ENCODE measurements around the gene ZNHIT6. TPM values are rescaled to one million over a fixed set of nuclear protein-coding genes. Genes with fewer than 3 reads are reported as not detected.
A peak's percentile ranks its signal among the peaks of the same experiment; 100 is the strongest.

Gene ZNHIT6
- total and polyA plus RNA-seq, 2 of the 8 experiments (the other 6 are each of a cell fraction or from before 2014, with no cell fraction given) = 5.9 to 17.2 TPM

DNA sequence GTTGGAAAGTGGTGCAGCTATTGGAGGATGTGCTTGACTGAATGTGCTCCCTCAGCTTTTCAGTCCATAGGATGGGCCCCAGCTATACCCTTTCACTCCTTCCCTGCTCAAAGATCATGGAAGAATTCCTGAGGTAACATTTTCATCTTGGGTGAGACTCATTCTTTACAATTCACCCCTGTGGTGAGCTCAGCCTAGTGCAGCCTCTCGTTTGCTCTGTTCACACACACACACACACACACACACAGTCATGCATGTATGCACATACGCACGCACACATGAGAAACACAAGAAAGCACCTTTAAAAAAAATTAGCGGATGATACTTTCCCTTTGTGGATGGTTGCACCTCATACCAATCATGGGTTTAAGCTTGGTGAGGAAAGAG is 101.8 kb downstream of the ZNHIT6 start:
- Histone ChIP-seq H2BK20ac (ENCODE audit: low read length) (peak overlapping the region; percentile 11), H3K79me2 (ENCODE audit: control insufficient read depth in 1 of 2, insufficient read depth in 2 of 2, low read length in 2 of 2) (no peaks in the 10 kb centered on the region), H3K4me2 (ENCODE audit: insufficient read depth in 1 of 2, low read depth in 2 of 2, low read length in 2 of 2) (peak overlapping the region in 1 of 2 experiments; percentile 59; a peak in 2 of 4 replicates), H2BK12ac (ENCODE audit: low read depth, low read length) (peak overlapping the region; percentile 70), H2AK5ac (ENCODE audit: low read depth, low read length) (peak overlapping the region; percentile 34), H3K9me3 (ENCODE audit: insufficient read depth in 2 of 2, low read depth in 1 of 2, low read length in 1 of 2) (no peaks in the 10 kb centered on the region), H3K27ac (ENCODE audit: low read depth, low read length) (peak overlapping the region; percentile 70; the same call in 1 of the 2 replicates), H4K91ac (replicated peaks; ENCODE audit: insufficient read length, low read length) (peak overlapping the region; percentile 70), H3K56ac (replicated peaks; ENCODE audit: insufficient read length, low read depth, low read length) (no peak overlapping the region), H3K9ac (replicated peaks in 1 of 4; ENCODE audit: extremely low read depth in 1 of 4, low read depth in 3 of 4, low read length in 3 of 4) (no peak overlapping the region), H3K23ac (ENCODE audit: insufficient read length) (no peak overlapping the region), H3K14ac (ENCODE audit: insufficient read length) (no peak overlapping the region), H3K79me1 (ENCODE audit: low read depth, low read length) (no peaks in the 10 kb centered on the region), H4K5ac (ENCODE audit: insufficient read length, low read depth, low read length) (no peak overlapping the region), H3K27me3 (replicated peaks in 1 of 4; ENCODE audit: control insufficient read depth in 3 of 4, extremely low read depth in 1 of 4, insufficient read depth in 3 of 4, low read length in 3 of 4) (no peaks in the 10 kb centered on the region; a peak in 1 of 7 replicates), H2BK120ac (replicated peaks; ENCODE audit: low read depth, low read length) (peak overlapping the region; percentile 97), H3K36me3 (ENCODE audit: control insufficient read depth in 2 of 4, insufficient read depth in 4 of 4, low read length in 3 of 4) (no peaks in the 10 kb centered on the region), H3K4me1 (replicated peaks in 1 of 4; ENCODE audit: control insufficient read depth in 3 of 4, insufficient read depth in 4 of 4, low read length in 3 of 4) (peaks cover 9 to 19% (median 14%) of the 10 kb centered on the region in 4 experiments), H3K4me3 (ENCODE audit: extremely low read depth in 1 of 4, insufficient read depth in 2 of 4, low read depth in 3 of 4, low read length in 4 of 4) (no peak overlapping the region), H2AFZ (ENCODE audit: low read length) (no peak overlapping the region), H4K20me1 (replicated peaks in 1 of 2; ENCODE audit: control insufficient read depth in 1 of 2, insufficient read depth in 2 of 2, low read length in 2 of 2) (no peaks in the 10 kb centered on the region), H2BK5ac (ENCODE audit: low read depth, low read length) (peak overlapping the region; percentile 75), H3K4ac (replicated peaks; ENCODE audit: insufficient read length, low read depth, low read length) (no peak overlapping the region), H2BK15ac (ENCODE audit: low read length) (peak overlapping the region; percentile 2; the same call in 1 of the 2 replicates), H3K18ac (ENCODE audit: extremely low read depth, low read length) (peak overlapping the region; percentile 81), H4K8ac (ENCODE audit: extremely low read depth, insufficient read depth, low read length) (no peak overlapping the region), H3K23me2 (ENCODE audit: low read depth, low read length) (peaks cover 2% of the 10 kb centered on the region)
- TF ChIP-seq, protein P1, sequence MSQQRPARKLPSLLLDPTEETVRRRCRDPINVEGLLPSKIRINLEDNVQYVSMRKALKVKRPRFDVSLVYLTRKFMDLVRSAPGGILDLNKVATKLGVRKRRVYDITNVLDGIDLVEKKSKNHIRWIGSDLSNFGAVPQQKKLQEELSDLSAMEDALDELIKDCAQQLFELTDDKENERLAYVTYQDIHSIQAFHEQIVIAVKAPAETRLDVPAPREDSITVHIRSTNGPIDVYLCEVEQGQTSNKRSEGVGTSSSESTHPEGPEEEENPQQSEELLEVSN (IDR thresholded peaks at IDR 0.05) = no peak
- TF ChIP-seq RFX5 (IDR thresholded peaks at IDR 0.05; ENCODE audit: borderline replicate concordance, low read depth, low read length) (no peak), TAF1 (IDR thresholded peaks at IDR 0.05; ENCODE audit: low read depth, low read length) (no peak), ASH2L (IDR thresholded peaks at IDR 0.05; ENCODE audit: low read length) (no peak), SUZ12 (IDR thresholded peaks at IDR 0.05; ENCODE audit: low read length) (no peak), GABPA (IDR thresholded peaks at IDR 0.05; ENCODE audit: borderline replicate concordance, insufficient read depth, low read length) (no peak), POLR2A (IDR thresholded peaks at IDR 0.05; ENCODE audit: control extremely low read depth in 1 of 2, low read depth in 2 of 2, low read length in 2 of 2) (no peak), SIN3A (conservative IDR thresholded peaks at IDR 0.05 in 1 of 2, IDR thresholded peaks at IDR 0.05 in 1 of 2; ENCODE audit: low read depth in 1 of 2, low read length in 2 of 2) (no peak), GTF2F1 (IDR thresholded peaks at IDR 0.05; ENCODE audit: borderline replicate concordance, low read depth, low read length) (no peak), ZNF274 (IDR thresholded peaks at IDR 0.05; ENCODE audit: borderline replicate concordance, extremely low read depth, low read length) (no peak), JUN (IDR thresholded peaks at IDR 0.05; ENCODE audit: low read depth, low read length) (no peak)
- ChIA-PET CTCF (ENCODE audit: partially characterized antibody) (interaction anchor here (0.6 to 2.9 kb wide), 10 partner anchors 9 to 306 kb away, joined by 3 to 13 read pairs (median 4); partner anchors contain the start of gene CCN1), POLR2A (ENCODE audit: partially characterized antibody) (interaction anchor here (0.6 to 13.5 kb wide), 9 partner anchors 9 to 143 kb away, joined by 3 to 311 read pairs (median 4); partner anchors contain the start of genes CCN1 and ZNHIT6)
- 94% methylated on average over 4 of the region's 4 CpGs; no CpG with 5 or more reads in 1 of the 2 experiments for WGBS, 2 experiments (ENCODE audit: extremely low coverage in 1 of 2, insufficient coverage in 1 of 2, insufficient read length in 1 of 2, insufficient replicate concordance in 2 of 2, low coverage in 1 of 2, low lambda C conversion rate in 2 of 2, missing lambda C conversion rate in 1 of 2)
- DNase-seq (ENCODE audit: low read depth in 1 of 2, low spot score in 2 of 2) = no peak
- FAIRE-seq = no peak
